Measurements from ENCODE around the gene UBXN6.

DNA sequence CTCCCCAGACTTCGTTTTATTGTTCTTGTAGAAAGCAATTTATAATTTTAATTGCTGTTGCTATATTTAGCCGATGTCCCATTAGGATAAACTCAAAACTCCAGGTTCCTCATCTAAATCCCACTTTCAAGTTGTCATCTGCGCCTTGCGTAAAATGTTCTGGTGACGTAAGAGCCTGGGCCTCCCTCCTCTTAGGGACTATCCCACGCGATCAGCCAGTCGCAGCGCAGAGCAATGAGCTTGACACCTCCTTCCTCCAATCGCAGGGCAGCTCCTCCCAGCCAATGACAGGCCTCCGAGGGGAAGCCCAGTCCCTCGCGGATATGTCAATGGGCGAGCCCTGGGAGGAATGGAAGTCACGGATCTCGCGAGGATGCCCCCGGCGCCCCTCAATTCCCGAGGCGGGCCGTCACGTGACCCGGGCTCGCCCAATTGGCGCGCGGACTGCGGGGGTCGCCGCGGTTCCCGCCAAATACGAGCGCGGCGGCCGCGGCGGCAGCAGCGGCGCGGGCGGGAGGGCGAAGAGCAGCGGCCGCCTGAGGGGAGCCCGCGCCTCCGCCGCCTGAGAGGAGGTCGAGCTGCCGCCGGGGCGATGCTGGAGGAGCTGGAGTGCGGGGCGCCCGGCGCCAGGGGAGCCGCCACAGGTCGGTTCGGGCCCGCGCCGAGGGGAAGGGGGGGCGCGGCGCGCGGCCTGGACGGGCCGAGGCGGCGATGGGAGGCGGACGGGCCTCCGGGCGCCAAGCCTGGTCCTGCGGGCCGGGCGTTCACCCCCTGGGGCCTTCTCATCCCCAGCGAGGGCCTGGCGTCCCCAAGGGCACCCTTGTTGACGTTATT lies 55.2 kb downstream of the UBXN6 start, which contains the start of gene CHAF1A:
- TF ChIP-seq, protein P1, sequence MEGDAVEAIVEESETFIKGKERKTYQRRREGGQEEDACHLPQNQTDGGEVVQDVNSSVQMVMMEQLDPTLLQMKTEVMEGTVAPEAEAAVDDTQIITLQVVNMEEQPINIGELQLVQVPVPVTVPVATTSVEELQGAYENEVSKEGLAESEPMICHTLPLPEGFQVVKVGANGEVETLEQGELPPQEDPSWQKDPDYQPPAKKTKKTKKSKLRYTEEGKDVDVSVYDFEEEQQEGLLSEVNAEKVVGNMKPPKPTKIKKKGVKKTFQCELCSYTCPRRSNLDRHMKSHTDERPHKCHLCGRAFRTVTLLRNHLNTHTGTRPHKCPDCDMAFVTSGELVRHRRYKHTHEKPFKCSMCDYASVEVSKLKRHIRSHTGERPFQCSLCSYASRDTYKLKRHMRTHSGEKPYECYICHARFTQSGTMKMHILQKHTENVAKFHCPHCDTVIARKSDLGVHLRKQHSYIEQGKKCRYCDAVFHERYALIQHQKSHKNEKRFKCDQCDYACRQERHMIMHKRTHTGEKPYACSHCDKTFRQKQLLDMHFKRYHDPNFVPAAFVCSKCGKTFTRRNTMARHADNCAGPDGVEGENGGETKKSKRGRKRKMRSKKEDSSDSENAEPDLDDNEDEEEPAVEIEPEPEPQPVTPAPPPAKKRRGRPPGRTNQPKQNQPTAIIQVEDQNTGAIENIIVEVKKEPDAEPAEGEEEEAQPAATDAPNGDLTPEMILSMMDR (IDR thresholded peaks at IDR 0.05): no peak
- TF ChIP-seq POLR2A (IDR thresholded peaks at IDR 0.05): peak in 1 of 2 donors; percentile 50

Measured in heart left ventricle (tissue), 13 donors.